ENCODE results near the gene OGFRL1.
"Not testable (repeated sequence)": the region's sequence is repeated elsewhere in the genome, so short reads cannot be mapped to it uniquely, and the experiment has no call there.

- not testable (repeated sequence) for TF ChIP-seq RARB (CRISPR knock-in tag; IDR thresholded peaks at IDR 0.05); OSR1 (CRISPR knock-in tag; IDR thresholded peaks at IDR 0.05); PPARA (CRISPR knock-in tag; IDR thresholded peaks at IDR 0.05; ENCODE audit: borderline replicate concordance); ESRRG (CRISPR knock-in tag; IDR thresholded peaks at IDR 0.05); TCF4 (CRISPR knock-in tag; IDR thresholded peaks at IDR 0.05; ENCODE audit: borderline replicate concordance); CSRNP3 (CRISPR knock-in tag; IDR thresholded peaks at IDR 0.05); SNAI2 (CRISPR knock-in tag; IDR thresholded peaks at IDR 0.05); ZNF565 (CRISPR knock-in tag; conservative IDR thresholded peaks at IDR 0.05; ENCODE audit: low read depth); ARNTL (CRISPR knock-in tag; IDR thresholded peaks at IDR 0.05; ENCODE audit: borderline replicate concordance, low read depth)
- TF ChIP-seq, protein P1, sequence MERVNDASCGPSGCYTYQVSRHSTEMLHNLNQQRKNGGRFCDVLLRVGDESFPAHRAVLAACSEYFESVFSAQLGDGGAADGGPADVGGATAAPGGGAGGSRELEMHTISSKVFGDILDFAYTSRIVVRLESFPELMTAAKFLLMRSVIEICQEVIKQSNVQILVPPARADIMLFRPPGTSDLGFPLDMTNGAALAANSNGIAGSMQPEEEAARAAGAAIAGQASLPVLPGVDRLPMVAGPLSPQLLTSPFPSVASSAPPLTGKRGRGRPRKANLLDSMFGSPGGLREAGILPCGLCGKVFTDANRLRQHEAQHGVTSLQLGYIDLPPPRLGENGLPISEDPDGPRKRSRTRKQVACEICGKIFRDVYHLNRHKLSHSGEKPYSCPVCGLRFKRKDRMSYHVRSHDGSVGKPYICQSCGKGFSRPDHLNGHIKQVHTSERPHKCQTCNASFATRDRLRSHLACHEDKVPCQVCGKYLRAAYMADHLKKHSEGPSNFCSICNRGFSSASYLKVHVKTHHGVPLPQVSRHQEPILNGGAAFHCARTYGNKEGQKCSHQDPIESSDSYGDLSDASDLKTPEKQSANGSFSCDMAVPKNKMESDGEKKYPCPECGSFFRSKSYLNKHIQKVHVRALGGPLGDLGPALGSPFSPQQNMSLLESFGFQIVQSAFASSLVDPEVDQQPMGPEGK (CRISPR knock-in tag; IDR thresholded peaks at IDR 0.05; ENCODE audit: borderline replicate concordance) = not testable (repeated sequence)
- TF ChIP-seq, protein P2, sequence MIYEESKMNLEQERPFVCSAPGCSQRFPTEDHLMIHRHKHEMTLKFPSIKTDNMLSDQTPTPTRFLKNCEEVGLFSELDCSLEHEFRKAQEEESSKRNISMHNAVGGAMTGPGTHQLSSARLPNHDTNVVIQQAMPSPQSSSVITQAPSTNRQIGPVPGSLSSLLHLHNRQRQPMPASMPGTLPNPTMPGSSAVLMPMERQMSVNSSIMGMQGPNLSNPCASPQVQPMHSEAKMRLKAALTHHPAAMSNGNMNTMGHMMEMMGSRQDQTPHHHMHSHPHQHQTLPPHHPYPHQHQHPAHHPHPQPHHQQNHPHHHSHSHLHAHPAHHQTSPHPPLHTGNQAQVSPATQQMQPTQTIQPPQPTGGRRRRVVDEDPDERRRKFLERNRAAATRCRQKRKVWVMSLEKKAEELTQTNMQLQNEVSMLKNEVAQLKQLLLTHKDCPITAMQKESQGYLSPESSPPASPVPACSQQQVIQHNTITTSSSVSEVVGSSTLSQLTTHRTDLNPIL (CRISPR knock-in tag; IDR thresholded peaks at IDR 0.05; ENCODE audit: low read depth) = not testable (repeated sequence)
Observed at GRCh38 chr6:71266392-71266791, 22.2 kb upstream of the OGFRL1 start.

Data from SK-N-SH treated with all-trans-retinoic acid at 6 μM for 48 hours (cell line).